Effector memory CD4-positive, alpha-beta T cell (primary cell): ENCODE data around the gene YWHAG.
"Not testable (repeated sequence)": the region's sequence is repeated elsewhere in the genome, so short reads cannot be mapped to it uniquely, and the experiment has no call there.

Source experiments
- DNase-seq, 3 donors: peaks; one replicate each; pipeline ENCODE4 v3.0.0-alpha.2; 2020
- H3K27ac ChIP-seq: 2 replicates; pipeline ENCODE4 v1.7.0; 2013; ENCODE audit warnings: mild to moderate bottlenecking, low read length, moderate library complexity; ENCODE audit not compliant: insufficient read depth, poor library complexity, severe bottlenecking
- H3K27me3 ChIP-seq: replicated peaks from 2 replicates; pipeline ENCODE4 v1.7.0; 2013; ENCODE audit warnings: mild to moderate bottlenecking, low read length; ENCODE audit not compliant: insufficient read depth, control insufficient read depth, poor library complexity, severe bottlenecking
- H3K36me3 ChIP-seq: 2 replicates; pipeline ENCODE4 v1.7.0; 2013; ENCODE audit warnings: mild to moderate bottlenecking, low read length, moderate library complexity; ENCODE audit not compliant: control insufficient read depth, insufficient read depth
- H3K4me1 ChIP-seq: 2 replicates; pipeline ENCODE4 v1.7.0; 2013; ENCODE audit warnings: low read length, mild to moderate bottlenecking; ENCODE audit not compliant: control insufficient read depth, insufficient read depth, poor library complexity, severe bottlenecking
- H3K4me3 ChIP-seq: 2 replicates; pipeline ENCODE4 v1.7.0; 2013; ENCODE audit warnings: low read length, low read depth, mild to moderate bottlenecking; ENCODE audit not compliant: insufficient read depth, poor library complexity, severe bottlenecking
- H3K9me3 ChIP-seq: 2 replicates; pipeline ENCODE4 v1.7.0; 2013; ENCODE audit warnings: mild to moderate bottlenecking, low read length, moderate library complexity; ENCODE audit not compliant: control insufficient read depth

Gene YWHAG

GRCh38 chr7:76395965-76396726 lies 37.4 kb upstream of the YWHAG start:
- no peaks in the 10 kb centered on the region for H3K9me3 ChIP-seq
- peaks cover 10% of the 10 kb centered on the region for H3K4me1 ChIP-seq
- H3K27me3 ChIP-seq = no peaks in the 10 kb centered on the region
- no peak overlapping the region for H3K4me3 ChIP-seq
- H3K36me3 ChIP-seq = no peaks in the 10 kb centered on the region
- no peak for DNase-seq
- no peak overlapping the region for H3K27ac ChIP-seq

- not testable (repeated sequence) for H3K36me3 ChIP-seq, H3K27ac ChIP-seq, H3K4me3 ChIP-seq, H3K4me1 ChIP-seq, H3K9me3 ChIP-seq, DNase-seq, H3K27me3 ChIP-seq
Measured at GRCh38 chr7:76395605-76395964, 36.8 kb upstream of the YWHAG start.

GRCh38 chr7:76394957-76395356 lies 36.2 kb upstream of the YWHAG start:
- H3K27ac ChIP-seq = no peak overlapping the region

GRCh38 chr7:76393116-76394031 lies 34.6 kb upstream of the YWHAG start:
- no peaks in the 10 kb centered on the region for H3K9me3 ChIP-seq
- H3K27me3 ChIP-seq = no peaks in the 10 kb centered on the region
- no peaks in the 10 kb centered on the region for H3K36me3 ChIP-seq
- peaks cover 10% of the 10 kb centered on the region for H3K4me1 ChIP-seq
- peak; percentile 82 to 85 (median 84) for DNase-seq
- H3K27ac ChIP-seq = peak overlapping the region; percentile 56
- peak overlapping the region; percentile 78 for H3K4me3 ChIP-seq

More at GRCh38 chr7:76394957-76395356, 36.2 kb upstream of the YWHAG start:
- DNase-seq = no peak
- H3K36me3 ChIP-seq = no peaks in the 10 kb centered on the region
- H3K9me3 ChIP-seq = no peaks in the 10 kb centered on the region
- no peak overlapping the region for H3K4me3 ChIP-seq
- peaks cover 10% of the 10 kb centered on the region for H3K4me1 ChIP-seq
- H3K27me3 ChIP-seq = no peaks in the 10 kb centered on the region

- Histone ChIP-seq H3K9me3 (no peaks in the 10 kb centered on the region), H3K27ac (peak overlapping the region; percentile 56), H3K27me3 (no peaks in the 10 kb centered on the region), H3K36me3 (no peaks in the 10 kb centered on the region), H3K4me3 (peak overlapping the region; percentile 78), H3K4me1 (peaks cover 7% of the 10 kb centered on the region)
- no peak for DNase-seq
Measured at GRCh38 chr7:76392531-76393115, 33.8 kb upstream of the YWHAG start.

GRCh38 chr7:76390092-76390491 lies 31.3 kb upstream of the YWHAG start:
- Histone ChIP-seq H3K4me3 (no peak overlapping the region), H3K4me1 (no peaks in the 10 kb centered on the region), H3K9me3 (no peaks in the 10 kb centered on the region), H3K36me3 (no peaks in the 10 kb centered on the region), H3K27me3 (no peaks in the 10 kb centered on the region), H3K27ac (no peak overlapping the region)
- no peak for DNase-seq

- not testable (repeated sequence) for H3K4me3 ChIP-seq, H3K27ac ChIP-seq, DNase-seq, H3K36me3 ChIP-seq, H3K4me1 ChIP-seq, H3K27me3 ChIP-seq, H3K9me3 ChIP-seq
Measured at GRCh38 chr7:76387789-76388188, 29.0 kb upstream of the YWHAG start.

- Histone ChIP-seq H3K27ac (no peak overlapping the region), H3K36me3 (no peaks in the 10 kb centered on the region), H3K4me3 (no peak overlapping the region), H3K9me3 (no peaks in the 10 kb centered on the region), H3K4me1 (no peaks in the 10 kb centered on the region), H3K27me3 (no peaks in the 10 kb centered on the region)
- no peak for DNase-seq
Measured at GRCh38 chr7:76386691-76387260, 28.0 kb upstream of the YWHAG start.

- Histone ChIP-seq H3K4me3 (no peak overlapping the region), H3K36me3 (no peaks in the 10 kb centered on the region), H3K27me3 (no peaks in the 10 kb centered on the region), H3K27ac (no peak overlapping the region), H3K9me3 (no peaks in the 10 kb centered on the region), H3K4me1 (peaks cover 4% of the 10 kb centered on the region)
- no peak for DNase-seq
Measured at GRCh38 chr7:76383089-76383944, 24.5 kb upstream of the YWHAG start.
